GM10248 (cell line): ENCODE data around the gene UBE2D2.
A peak's percentile ranks its signal among the peaks of the same experiment; 100 is the strongest.

Experiments used
- CTCF ChIA-PET: fragments of 300-600 bp; sonication (Branson Sonifier 250); formaldehyde crosslinking; extraction: SDS; loops from one replicate; lab custom pipeline; 2021; ENCODE audit warnings: antibody characterized with exemption; lab: Yijun Ruan, JAX
- POLR2A ChIA-PET: fragments of 350-650 bp; sonication (Branson Sonifier 250); formaldehyde crosslinking; extraction: SDS; loops from one replicate; lab custom pipeline; 2020; ENCODE audit warnings: antibody characterized with exemption; lab: Yijun Ruan, JAX
- DNase-seq: peaks from one replicate; pipeline ENCODE4 v3.0.0; 2012; ENCODE audit errors: extremely low spot score
- CTCF ChIP-seq: IDR thresholded peaks from 2 replicates; pipeline ENCODE4 v1.5.1; 2012; ENCODE audit warnings: mild to moderate bottlenecking, low read depth; ENCODE audit errors: extremely low read depth, missing control alignments, control extremely low read depth

Gene UBE2D2

GRCh38 chr5:139668064-139668880 lies 107.1 kb downstream of the UBE2D2 start:
- CTCF ChIA-PET: interaction anchor here (1.1 to 11.6 kb wide), 14 partner anchors 8 to 151 kb away, joined by 3 to 136 read pairs (median 5); no protein-coding TSS in a partner anchor
- DNase-seq: peak; percentile 61
- POLR2A ChIA-PET: interaction anchor here (0.6 to 4.9 kb wide), 4 partner anchors 9 to 96 kb away, joined by 3 to 22 read pairs (median 4); no protein-coding TSS in a partner anchor
- TF ChIP-seq CTCF: no peak

- TF ChIP-seq CTCF: no peak
- ChIA-PET POLR2A (interaction anchor here (0.7 to 4.9 kb wide), 4 partner anchors 10 to 461 kb away, joined by 4 to 22 read pairs (median 6); no protein-coding TSS in a partner anchor), CTCF (interaction anchor here (1.1 to 11.6 kb wide), 9 partner anchors 9 to 106 kb away, joined by 3 to 136 read pairs (median 5); no protein-coding TSS in a partner anchor)
- DNase-seq: no peak
These were observed 108.0 kb downstream of the UBE2D2 start for GRCh38 chr5:139668924-139669661.

GRCh38 chr5:139669662-139670368 lies 108.7 kb downstream of the UBE2D2 start:
- CTCF ChIA-PET: interaction anchor here (0.6 to 11.6 kb wide), 14 partner anchors 8 to 106 kb away, joined by 3 to 136 read pairs (median 4); no protein-coding TSS in a partner anchor
- POLR2A ChIA-PET: interaction anchor here (0.7 to 4.9 kb wide), 4 partner anchors 11 to 461 kb away, joined by 4 to 22 read pairs (median 6); no protein-coding TSS in a partner anchor
- no peak for TF ChIP-seq CTCF
- peak; percentile 63 for DNase-seq

GRCh38 chr5:139670369-139671095 lies 109.4 kb downstream of the UBE2D2 start:
- DNase-seq: peak; percentile 74
- POLR2A ChIA-PET: interaction anchor here (2.4 to 4.9 kb wide), 2 partner anchors 11 to 16 kb away, joined by 7 to 22 read pairs; no protein-coding TSS in a partner anchor
- TF ChIP-seq CTCF: peak; percentile 45
- CTCF ChIA-PET: interaction anchor here (0.6 to 11.6 kb wide), 21 partner anchors 8 to 248 kb away, joined by 3 to 136 read pairs (median 4); no protein-coding TSS in a partner anchor

GRCh38 chr5:139671096-139671841 lies 110.1 kb downstream of the UBE2D2 start:
- TF ChIP-seq CTCF: no peak
- POLR2A ChIA-PET: interaction anchor here (1.0 to 4.9 kb wide), 3 partner anchors 12 to 20 kb away, joined by 3 to 22 read pairs (median 7); no protein-coding TSS in a partner anchor
- DNase-seq: no peak
- CTCF ChIA-PET: interaction anchor here (0.8 to 11.6 kb wide), 17 partner anchors 9 to 248 kb away, joined by 3 to 136 read pairs (median 4); no protein-coding TSS in a partner anchor
